NT2/D1 (cell line): ENCODE results near the gene SCRN2.

Source experiments
- SUZ12 ChIP-seq: IDR thresholded peaks from 2 replicates; pipeline ENCODE4 v1.6.1; 2011; ENCODE audit not compliant: insufficient read length, insufficient read depth; ENCODE audit errors: extremely low read depth
- YY1 ChIP-seq: IDR thresholded peaks from 2 replicates; pipeline ENCODE4 v1.6.1; 2011; ENCODE audit not compliant: insufficient read length, insufficient read depth
- ZNF274 ChIP-seq: IDR thresholded peaks from 2 replicates; pipeline ENCODE4 v1.6.1; 2011; ENCODE audit warnings: mild to moderate bottlenecking, low read depth, low read length

GRCh38 chr17:47806026-47806912 is 34.8 kb downstream of the SCRN2 start:
- no peak for TF ChIP-seq YY1
- TF ChIP-seq ZNF274: no peak
- no peak for TF ChIP-seq SUZ12
